Coronary artery (tissue), 2 donors: ENCODE results near the gene PCDHA13.
"Not testable (repeated sequence)": the region's sequence is repeated elsewhere in the genome, so short reads cannot be mapped to it uniquely, and the experiment has no call there.

Experiments
- DNase-seq: peaks from one replicate; pipeline ENCODE4 v3.0.0-alpha.2; 2017; ENCODE audit warnings: low spot score
- H3K27ac ChIP-seq, 2 donors: fragments of 200-600 bp; sonication (generic); one replicate each; pipeline ENCODE4 v1.5.1; 2016 to 2019
- H3K4me3 ChIP-seq: fragments of 200-600 bp; sonication (generic); 2 replicates; pipeline ENCODE4 v1.5.1; 2016; ENCODE audit warnings: mild to moderate bottlenecking, moderate library complexity
- TF ChIP-seq, protein P1 (sequence below): fragments of 200-600 bp; sonication (generic); IDR thresholded peaks from one replicate; pipeline ENCODE4 v1.5.1; 2019; ENCODE audit warnings: antibody characterized with exemption

Gene PCDHA13

GRCh38 chr5:140862441-140863295 lies 19.3 kb upstream of the PCDHA13 start:
- TF ChIP-seq, protein P1, sequence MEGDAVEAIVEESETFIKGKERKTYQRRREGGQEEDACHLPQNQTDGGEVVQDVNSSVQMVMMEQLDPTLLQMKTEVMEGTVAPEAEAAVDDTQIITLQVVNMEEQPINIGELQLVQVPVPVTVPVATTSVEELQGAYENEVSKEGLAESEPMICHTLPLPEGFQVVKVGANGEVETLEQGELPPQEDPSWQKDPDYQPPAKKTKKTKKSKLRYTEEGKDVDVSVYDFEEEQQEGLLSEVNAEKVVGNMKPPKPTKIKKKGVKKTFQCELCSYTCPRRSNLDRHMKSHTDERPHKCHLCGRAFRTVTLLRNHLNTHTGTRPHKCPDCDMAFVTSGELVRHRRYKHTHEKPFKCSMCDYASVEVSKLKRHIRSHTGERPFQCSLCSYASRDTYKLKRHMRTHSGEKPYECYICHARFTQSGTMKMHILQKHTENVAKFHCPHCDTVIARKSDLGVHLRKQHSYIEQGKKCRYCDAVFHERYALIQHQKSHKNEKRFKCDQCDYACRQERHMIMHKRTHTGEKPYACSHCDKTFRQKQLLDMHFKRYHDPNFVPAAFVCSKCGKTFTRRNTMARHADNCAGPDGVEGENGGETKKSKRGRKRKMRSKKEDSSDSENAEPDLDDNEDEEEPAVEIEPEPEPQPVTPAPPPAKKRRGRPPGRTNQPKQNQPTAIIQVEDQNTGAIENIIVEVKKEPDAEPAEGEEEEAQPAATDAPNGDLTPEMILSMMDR: no peak
- H3K4me3 ChIP-seq: no peak overlapping the region
- H3K27ac ChIP-seq: no peak overlapping the region
- no peak for DNase-seq

GRCh38 chr5:140868721-140869554 lies 13.0 kb upstream of the PCDHA13 start, which contains the start of gene PCDHA11:
PCDHA11 (plus strand) TSS chr5:140868957; CDS start chr5:140869104, 147 bp downstream.
- no peak within 1 kb of the TSS for H3K27ac ChIP-seq
- H3K4me3 ChIP-seq: peak within 1 kb of the TSS; percentile 27
- TF ChIP-seq, protein P1: no peak
- no peak for DNase-seq

DNA sequence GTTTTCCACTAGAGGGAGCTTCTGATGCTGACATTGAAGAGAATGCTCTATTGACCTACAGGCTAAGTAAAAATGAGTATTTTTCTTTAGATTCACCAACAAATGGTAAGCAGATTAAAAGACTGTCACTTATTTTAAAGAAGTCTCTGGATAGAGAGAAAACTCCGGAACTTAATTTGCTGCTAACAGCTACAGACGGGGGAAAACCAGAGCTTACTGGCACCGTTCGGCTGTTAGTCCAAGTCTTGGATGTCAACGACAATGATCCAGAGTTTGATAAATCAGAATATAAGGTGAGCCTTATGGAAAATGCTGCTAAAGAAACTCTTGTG lies 12.4 kb upstream of the PCDHA13 start:
- no peak for DNase-seq
- Histone ChIP-seq H3K4me3 (peak overlapping the region; percentile 27), H3K27ac (no peak overlapping the region)
- TF ChIP-seq, protein P1: no peak

GRCh38 chr5:140870221-140871201 lies 11.4 kb upstream of the PCDHA13 start:
- no peak for DNase-seq

GRCh38 chr5:140875085-140876065 lies 6.5 kb upstream of the PCDHA13 start, which contains the start of gene PCDHA12:
PCDHA12 (plus strand) TSS chr5:140875308; CDS start chr5:140875473, 165 bp downstream.
- TF ChIP-seq, protein P1: no peak
- DNase-seq: no peak
- peak within 1 kb of the TSS; percentile 18 for H3K4me3 ChIP-seq
- H3K27ac ChIP-seq: no peak within 1 kb of the TSS

More at GRCh38 chr5:140870221-140871201, 11.4 kb upstream of the PCDHA13 start:
- H3K27ac ChIP-seq: no peak overlapping the region
- TF ChIP-seq, protein P1: no peak
- H3K4me3 ChIP-seq: no peak overlapping the region

GRCh38 chr5:140876541-140877261 lies 5.2 kb upstream of the PCDHA13 start:
- not testable (repeated sequence) for DNase-seq, H3K27ac ChIP-seq
- H3K4me3 ChIP-seq: peak overlapping the region; percentile 7
